Skin epidermis (tissue), 12 donors: Measurements from ENCODE around the gene PRSS16.
"Not testable (repeated sequence)": the region's sequence is repeated elsewhere in the genome, so short reads cannot be mapped to it uniquely, and the experiment has no call there.

ENCODE experiments used
- H3K27ac ChIP-seq, 21 experiments: fragments of 200-600 bp; sonication (generic) in 11 of 21; one replicate each; pipeline ENCODE4 v1.5.0; 2020; ENCODE audit warnings: mild to moderate bottlenecking in 3 of 21, inconsistent platforms in 2 of 21, moderate library complexity in 2 of 21
- H3K4me3 ChIP-seq, 7 experiments: fragments of 200-600 bp; sonication (generic) in 2 of 7; one replicate each; pipeline ENCODE4 v1.5.0; 2020; ENCODE audit warnings: inconsistent platforms in 2 of 7, mild to moderate bottlenecking in 2 of 7, moderate library complexity in 1 of 7

Gene PRSS16, protein sequence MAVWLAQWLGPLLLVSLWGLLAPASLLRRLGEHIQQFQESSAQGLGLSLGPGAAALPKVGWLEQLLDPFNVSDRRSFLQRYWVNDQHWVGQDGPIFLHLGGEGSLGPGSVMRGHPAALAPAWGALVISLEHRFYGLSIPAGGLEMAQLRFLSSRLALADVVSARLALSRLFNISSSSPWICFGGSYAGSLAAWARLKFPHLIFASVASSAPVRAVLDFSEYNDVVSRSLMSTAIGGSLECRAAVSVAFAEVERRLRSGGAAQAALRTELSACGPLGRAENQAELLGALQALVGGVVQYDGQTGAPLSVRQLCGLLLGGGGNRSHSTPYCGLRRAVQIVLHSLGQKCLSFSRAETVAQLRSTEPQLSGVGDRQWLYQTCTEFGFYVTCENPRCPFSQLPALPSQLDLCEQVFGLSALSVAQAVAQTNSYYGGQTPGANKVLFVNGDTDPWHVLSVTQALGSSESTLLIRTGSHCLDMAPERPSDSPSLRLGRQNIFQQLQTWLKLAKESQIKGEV

DNA sequence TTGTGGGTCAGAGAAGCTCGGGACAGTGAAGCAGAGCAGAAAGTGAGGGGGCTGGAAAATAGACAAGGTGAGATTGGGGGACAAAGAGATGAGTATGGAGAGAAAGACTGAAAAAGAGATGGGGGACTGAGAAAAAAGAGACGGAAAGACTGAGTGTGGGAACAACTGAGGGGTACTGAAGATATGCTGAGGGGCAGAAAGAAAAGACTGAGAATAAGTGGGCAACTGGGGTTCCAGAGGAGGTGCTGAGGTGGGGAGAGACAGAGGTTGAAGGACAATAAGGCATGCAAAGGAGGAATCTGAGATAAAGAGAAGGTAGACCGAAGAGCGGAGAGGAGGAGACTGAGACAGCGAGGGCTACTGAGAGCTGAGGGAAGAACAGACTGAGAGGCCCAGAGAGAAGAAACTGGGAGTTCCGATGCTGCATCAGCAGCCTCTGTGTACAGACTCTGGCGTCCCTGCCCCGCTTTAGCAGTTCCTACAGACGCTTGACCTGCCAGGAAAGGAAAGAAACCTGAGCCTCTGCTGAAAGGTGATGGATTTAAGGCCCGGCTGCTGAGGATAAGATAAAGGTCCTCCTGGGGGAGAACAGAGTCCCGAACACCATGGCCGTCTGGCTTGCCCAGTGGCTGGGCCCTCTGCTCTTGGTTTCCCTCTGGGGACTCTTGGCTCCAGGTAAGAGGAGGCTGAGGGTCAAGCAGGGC lies at the start of gene PRSS16:
PRSS16 (plus strand) TSS at position 569 of the 704 bp plus-strand sequence; CDS start at position 606, 37 bp downstream.
- Histone ChIP-seq H3K4me3 (no peak within 1 kb of the TSS), H3K27ac (no peak within 1 kb of the TSS)

DNA sequence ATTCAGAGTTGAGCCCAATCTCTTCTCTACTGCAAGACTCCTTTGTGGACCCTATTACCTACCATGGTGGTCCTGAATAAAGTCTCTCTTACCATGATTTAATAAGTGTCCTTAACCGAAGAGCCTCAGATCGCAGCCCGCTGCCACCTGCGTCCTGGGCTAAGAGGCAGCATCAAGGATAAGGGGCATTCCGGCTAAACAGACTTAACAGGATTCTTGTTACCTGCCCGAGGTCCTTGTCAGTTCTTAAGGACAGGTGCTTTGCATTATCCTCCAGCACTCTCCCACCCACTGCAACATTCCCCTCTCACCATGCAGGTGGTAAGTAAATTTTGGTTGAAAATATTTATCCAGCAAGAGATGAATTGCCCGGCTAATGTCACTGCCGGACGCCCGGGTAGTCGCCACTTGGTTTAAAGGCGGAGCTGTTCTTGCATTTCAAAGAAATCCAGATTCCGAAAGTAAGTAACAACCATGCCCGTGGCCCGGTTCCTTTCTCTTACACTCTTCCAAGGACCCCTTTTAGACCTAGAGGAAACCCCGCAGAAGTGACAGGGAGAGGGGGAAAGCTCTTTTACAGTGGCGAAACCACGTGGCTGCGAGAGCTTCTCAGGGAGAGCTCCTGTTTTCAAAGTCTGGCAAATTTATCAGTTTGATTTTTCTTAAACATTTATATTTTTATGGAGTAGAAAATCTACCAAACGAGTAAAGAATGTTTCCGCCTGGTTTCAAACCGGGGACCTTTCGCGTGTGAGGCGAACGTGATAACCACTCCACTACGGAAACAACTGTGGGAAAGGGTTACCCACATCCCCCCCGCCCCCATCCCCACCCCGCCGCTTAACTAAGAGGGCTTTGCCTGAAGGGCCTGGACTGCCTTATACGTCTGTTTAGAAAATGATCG lies 41.9 kb upstream of the PRSS16 start:
- no peak overlapping the region for H3K4me3 ChIP-seq
- H3K27ac ChIP-seq: no peak overlapping the region

DNA sequence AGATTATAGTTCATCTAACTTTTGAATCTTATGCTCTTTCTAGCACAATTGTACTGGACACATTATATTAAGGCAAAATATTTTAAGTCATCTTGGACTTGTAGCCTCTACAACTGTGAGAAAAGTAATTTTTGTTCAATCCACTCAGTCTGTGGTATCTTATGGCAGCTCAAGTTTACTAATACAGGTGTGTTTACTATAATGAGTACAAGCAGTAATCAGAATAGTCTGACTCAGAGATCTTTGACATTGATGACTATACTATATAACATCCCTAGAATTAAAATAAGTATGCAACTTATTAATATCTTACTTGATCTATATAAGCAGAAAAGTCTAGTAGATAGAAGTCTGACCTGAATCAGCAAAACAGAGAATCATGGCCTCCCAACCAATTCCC lies 40.7 kb upstream of the PRSS16 start:
- H3K4me3 ChIP-seq: no peak overlapping the region
- H3K27ac ChIP-seq: no peak overlapping the region

DNA sequence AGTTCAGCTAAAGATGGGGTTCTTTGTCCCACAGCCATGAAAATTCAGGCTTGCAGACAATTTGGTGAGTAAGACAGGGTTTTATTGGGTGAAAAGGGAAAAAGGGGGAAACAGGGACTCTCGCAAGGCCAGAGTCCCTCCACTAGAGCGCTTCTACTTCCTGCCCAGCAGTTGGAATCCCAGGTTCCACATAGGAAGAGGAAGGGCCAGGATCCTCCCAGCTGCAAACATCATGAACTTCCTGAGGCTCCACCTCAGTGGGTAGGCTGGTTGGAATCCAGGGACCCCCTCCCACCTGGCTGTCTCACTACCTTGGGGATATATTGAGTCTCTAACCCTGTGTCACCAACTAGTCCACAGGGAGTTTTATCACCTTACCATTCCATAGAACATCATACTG lies 39.5 kb upstream of the PRSS16 start:
- no peak overlapping the region for H3K27ac ChIP-seq
- H3K4me3 ChIP-seq: no peak overlapping the region

DNA sequence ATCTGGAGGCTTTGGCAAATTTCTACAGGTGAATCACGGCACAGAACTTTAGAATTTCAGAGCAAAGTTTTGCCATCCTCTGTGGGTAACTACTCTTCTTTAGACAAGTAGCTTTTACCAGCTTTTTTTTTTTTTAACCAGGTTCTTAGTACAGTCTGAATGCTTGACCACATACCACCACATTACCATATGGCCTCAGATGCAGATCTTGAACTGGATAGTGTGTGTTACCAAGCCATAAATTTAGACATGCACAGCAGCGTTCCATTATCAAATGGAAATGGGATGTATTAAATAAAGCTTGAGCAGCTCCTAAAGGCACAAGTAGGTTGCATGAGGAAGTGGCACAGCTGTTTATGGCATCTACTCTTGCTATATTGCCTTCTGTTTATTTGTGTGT lies 38.3 kb upstream of the PRSS16 start:
- no peak overlapping the region for H3K4me3 ChIP-seq
- no peak overlapping the region for H3K27ac ChIP-seq

DNA sequence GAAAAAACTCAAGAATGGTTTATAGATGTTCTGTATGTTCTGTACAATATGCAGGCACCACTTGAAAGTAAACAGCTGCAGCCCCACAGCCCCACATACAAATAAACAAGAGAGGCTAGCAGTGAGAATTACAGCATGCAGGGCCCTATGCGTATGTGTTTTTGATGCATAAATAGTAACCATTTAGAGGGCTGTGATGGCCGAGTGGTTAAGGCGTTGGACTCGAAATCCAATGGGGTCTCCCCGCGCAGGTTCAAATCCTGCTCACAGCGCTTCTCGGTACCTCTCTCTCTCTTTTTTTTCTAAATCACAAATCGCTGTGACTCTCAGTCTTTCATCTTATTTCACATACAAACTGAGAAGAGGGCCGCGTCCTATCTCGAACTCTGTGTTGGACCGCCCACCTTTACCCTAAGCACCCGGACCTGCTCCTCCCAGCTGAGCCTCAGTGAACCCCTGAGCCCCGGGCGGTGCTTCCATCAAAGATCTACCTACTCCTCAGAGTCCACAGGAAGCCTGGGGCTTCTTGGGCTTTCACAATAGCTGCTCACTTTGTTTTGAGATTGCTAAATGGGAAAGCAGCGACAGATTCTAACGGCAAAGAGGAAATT lies 37.7 kb upstream of the PRSS16 start:
- Histone ChIP-seq H3K27ac (no peak overlapping the region), H3K4me3 (no peak overlapping the region)

DNA sequence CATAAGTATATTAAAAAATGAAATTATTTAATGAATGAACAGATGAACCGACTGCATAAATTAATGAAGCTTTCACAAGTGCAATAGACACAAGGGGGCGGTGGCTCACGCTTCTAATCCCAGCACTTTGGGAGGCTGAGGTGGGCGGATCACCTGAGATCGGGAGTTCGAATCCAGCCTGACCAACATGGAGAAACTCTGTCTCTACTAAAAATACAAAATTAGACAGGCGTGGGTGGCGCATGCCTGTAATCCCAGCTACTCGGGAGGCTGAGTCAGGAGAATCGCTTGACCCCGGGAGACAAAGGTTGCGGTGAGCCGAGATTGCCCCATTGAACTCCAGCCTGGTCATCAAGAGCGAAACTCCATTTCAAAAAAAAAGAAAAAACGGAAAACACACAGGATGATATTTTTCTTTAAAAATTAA lies 34.4 kb upstream of the PRSS16 start:
- not testable (repeated sequence) for H3K4me3 ChIP-seq, H3K27ac ChIP-seq

DNA sequence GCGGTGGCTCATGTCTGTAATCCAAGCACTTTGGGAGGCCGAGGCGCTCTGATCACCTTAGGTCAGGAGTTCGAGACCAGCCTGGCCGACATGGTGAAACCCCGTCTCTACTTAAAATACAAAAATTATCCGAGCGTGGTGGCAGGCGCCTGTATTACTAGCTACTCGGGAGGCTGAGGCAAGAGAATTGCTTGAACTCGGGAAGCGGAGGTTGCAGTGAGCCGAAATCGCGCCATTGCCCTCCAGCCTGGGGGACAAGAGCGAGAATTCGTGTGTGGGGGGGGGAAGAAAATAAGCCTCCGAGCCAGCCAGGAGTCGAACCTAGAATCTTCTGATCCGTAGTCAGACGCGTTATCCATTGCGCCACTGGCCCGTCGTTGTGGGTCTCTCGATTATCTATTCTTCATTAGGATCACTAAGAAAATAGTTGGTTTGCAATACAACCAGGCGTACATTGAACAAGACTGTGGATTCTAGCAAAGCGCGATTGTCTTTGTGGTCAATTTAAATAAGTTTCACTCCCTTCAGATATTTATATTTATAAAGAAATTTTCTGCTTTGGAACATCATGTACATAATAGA lies 33.9 kb upstream of the PRSS16 start:
- H3K4me3 ChIP-seq: no peak overlapping the region
- no peak overlapping the region for H3K27ac ChIP-seq

DNA sequence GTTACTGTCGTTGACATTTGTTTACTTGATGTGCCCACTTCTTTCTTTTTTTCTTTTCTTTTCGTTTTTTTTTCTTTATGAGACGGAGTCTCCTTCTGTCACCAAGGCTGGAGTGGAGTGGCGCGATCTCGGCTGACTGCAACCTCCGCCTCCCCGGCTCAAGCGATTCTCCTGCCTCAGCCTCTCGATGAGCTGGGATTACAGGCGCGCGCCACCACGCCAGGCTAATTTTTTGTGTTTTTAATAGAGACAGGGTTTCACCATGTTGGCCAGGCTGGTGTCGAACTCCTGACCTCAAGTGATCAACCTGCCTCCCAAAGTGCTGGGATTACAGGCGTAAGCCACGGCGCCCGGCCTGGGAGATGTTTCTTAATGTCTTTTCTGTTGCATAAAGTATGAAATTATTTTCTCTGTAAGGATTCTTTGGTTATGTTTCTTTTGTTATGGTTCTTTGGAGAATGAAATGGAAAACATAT lies 33.3 kb upstream of the PRSS16 start:
- Histone ChIP-seq H3K4me3 (no peak overlapping the region), H3K27ac (no peak overlapping the region)

DNA sequence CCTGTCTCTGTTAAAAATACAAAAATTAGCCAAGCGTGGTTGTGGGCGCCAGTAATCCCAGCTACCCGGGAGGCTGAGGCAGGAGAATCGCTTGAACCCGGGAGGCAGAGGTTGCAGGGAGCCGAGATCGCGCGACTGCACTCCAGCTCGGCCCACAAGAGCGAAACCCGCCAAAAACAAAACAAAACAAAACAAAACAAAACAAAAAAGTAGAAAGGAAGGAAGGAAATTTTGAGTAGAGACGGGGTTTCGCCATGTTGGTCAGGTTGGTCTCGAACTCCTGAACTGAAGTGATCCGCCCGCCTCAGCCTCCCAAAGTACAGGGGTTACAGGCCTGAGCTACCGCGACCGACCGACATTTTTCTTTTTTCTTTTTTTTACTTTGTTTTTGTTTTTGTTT lies 30.6 kb upstream of the PRSS16 start:
- Histone ChIP-seq H3K27ac (no peak overlapping the region), H3K4me3 (no peak overlapping the region)

DNA sequence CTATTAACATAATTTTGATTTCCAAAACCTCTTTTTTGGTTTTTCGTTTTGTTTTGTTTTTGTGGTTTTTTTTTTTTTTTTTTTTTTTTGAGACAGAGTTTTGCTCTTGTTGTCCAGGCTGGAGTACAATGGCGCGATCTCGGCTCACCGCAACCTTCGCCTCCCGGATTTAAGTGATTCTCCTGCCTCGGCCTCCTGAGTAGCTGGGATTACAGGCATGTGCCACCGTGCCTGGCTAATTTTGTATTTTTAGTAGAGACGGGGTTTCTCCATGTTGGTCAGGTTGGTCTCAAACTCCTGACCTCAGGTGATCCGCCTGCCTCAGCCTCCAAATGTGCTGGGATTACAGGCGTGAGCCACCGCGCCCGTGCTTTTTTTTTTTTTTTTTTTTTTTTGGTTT lies 24.5 kb upstream of the PRSS16 start:
- not testable (repeated sequence) for H3K4me3 ChIP-seq, H3K27ac ChIP-seq

DNA sequence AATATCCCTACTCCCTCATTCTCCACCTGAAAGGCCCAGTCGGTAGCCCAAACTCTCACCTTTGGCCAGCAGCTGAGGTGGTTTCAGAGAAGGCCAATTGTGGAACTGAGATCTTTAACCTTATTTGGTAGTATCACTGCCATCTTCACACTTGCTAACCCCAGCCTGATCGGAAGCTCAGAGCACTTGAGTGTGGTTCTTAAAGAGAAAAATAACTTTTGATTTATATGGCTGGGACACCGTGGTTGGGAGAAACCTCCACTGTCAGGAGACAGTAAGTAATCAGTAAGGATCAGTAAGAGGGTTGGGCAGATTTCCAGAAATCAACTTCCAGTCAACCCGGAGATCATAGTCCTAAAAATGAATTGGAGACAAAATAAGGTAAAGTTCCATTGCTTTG lies 22.8 kb upstream of the PRSS16 start:
- H3K27ac ChIP-seq: no peak overlapping the region
- H3K4me3 ChIP-seq: no peak overlapping the region

DNA sequence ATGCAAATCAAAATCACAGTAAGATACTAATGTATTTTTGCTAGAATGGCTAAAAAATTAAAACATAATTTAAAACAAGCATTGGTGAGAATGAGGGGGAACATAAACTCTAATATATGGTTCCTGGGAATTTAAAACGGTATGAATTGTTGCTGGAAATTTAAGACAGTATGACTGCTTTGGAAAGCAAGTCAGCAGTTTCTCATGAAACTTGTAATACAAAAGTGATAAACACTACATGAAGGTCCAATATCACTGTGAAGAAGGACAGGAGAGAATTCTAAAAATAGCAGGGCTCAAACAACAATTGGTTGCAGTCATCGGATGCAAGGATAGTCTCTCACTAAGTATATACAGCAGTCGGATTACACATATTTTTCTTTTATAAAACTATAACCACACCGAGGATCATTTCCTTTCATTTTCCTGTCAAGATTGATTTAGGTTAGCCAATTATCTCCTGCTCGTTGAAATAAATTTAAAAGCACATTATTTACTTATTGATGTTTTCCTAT lies 18.5 kb upstream of the PRSS16 start:
- Histone ChIP-seq H3K27ac (no peak overlapping the region), H3K4me3 (no peak overlapping the region)

DNA sequence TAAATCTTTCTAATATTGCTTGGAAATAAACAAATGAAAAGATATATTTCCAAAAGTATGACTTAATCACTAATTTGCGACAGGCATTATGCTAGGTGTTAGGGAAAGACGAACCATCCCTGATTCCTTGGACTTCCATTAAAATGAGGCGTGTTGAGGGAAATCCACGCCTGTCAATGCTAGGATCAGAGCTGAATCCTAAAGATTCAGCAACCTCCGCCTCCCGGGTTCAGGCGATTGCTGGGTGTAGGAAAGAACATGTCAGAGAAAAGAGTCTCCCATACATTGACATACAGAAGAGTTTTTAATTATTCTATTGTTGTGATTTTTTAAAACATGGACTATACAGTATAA lies 16.8 kb upstream of the PRSS16 start:
- no peak overlapping the region for H3K4me3 ChIP-seq
- H3K27ac ChIP-seq: no peak overlapping the region

DNA sequence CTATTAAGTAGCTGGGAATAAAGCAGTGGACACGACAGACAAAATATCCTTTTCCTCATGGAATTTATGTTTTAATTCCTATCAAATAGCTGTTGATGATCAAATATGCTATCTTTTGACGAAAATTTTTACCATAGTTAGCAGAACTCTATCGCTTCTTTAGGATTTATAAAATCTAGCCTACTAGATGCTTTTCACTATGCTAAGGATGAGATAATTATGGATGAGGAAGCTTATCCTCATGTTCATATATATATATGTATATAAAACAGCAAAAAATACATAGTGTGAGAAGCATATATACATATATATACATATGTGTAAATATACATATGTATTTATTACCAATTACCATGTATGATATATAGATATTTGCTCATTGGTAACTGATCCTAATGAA lies 12.9 kb upstream of the PRSS16 start:
- H3K27ac ChIP-seq: no peak overlapping the region
- no peak overlapping the region for H3K4me3 ChIP-seq

DNA sequence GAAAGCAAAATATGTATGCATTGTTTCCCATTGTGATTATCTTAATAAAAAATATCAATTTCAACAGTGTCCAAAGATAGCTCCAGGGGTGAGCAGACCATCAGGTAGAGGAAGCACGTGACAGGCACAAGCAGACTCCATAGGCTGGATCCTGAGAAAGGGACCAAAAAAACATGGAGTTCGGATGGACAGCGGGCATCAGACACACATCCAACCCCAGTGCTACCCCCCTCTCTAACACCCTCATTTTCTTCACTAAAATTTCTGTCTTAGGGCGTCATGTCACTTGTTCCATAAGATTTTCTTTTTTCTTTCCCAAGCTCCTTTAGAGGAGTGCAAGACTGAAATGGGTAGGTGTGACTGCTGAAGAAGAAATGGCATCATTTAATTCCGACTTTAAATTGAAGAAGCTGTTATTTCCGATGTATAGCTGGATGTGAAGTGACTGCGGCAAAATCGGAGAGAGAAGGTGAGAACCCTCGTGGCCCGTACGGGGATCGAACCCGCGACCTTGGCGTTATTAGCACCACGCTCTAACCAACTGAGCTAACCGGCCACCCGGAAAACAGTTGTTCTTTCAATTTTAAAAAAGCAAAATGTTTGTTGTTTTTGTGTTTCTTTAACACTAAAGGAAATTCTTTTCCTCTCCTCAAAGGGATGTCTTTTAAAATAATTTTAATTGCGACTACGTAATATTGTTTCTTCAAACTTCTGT lies 10.3 kb upstream of the PRSS16 start:
- H3K27ac ChIP-seq: no peak overlapping the region
- H3K4me3 ChIP-seq: no peak overlapping the region

DNA sequence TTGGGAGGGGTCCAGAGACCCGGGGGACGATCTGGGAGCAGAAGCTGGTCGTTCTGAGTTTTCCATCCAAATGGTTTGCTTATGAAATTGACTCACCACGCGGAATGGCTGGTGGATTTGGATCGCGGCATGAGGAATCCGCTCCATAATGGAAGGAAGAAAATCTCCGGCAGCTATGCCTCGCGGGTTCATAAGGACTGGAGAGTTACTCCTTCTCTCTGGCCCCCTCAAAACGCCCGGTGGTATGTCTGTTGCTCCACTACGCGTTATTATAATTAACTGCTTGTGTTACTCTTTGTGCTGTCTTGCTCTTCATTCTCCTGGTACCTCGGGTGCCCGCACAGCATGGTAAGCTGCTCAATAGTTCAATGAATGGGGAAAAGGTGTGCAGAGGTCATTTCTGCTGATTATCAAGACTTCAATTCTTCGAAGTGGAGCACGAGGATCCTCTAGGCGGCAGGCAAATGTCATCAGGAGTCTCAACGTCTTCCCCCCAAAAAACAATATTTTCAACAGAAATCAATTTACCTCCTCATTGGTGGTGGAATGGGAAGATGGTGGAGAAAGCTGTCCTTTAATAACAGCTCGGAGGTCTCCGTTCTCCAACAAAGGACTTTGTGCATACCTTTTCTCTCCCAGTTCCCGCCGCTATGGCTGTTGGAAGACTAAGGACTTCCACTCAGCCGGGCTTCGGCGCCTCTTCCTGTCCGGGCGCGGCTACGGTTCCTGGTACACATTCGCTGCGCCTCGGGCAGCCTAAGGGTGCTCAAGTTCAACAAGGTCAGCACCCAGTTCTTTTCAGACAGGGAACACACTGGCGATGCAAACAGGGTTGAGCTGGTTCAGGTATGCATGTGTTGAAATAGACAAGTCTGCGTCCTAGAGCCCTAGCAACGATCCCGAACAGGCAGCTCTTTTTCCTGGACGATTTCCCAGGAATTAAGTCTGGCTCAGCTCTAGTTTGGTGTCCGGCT lies 9.2 kb upstream of the PRSS16 start:
- Histone ChIP-seq H3K4me3 (no peak overlapping the region), H3K27ac (no peak overlapping the region)
